HepG2 (cell line): ENCODE measurements around the gene C19orf73. TPM values are rescaled to one million over a fixed set of nuclear protein-coding genes. Genes with fewer than 3 reads are reported as not detected.
A peak's percentile ranks its signal among the peaks of the same experiment; 100 is the strongest.

ENCODE experiments used
- ADNP ChIP-seq: sonication (generic); formaldehyde crosslinking; IDR thresholded peaks from 2 replicates; pipeline ENCODE4 v1.4.0; 2020; ENCODE audit warnings: missing genetic modification reagents
- ATAD3A ChIP-seq: sonication (generic); formaldehyde crosslinking; IDR thresholded peaks from 2 replicates; pipeline ENCODE4 v1.4.0; 2020; ENCODE audit warnings: missing genetic modification reagents
- CBX2 ChIP-seq, 2 experiments: fragments of 200-600 bp in 1 of 2; sonication (generic); formaldehyde crosslinking in 1 of 2; IDR thresholded peaks; 2 replicates each; pipeline versions ENCODE4 v1.7.0 to v1.8.1; 2018 to 2022; ENCODE audit warnings: low read depth in 2 of 2, low read length in 1 of 2, mild to moderate bottlenecking in 1 of 2, missing genetic modification reagents in 1 of 2
- GMEB2 ChIP-seq: IDR thresholded peaks from 2 replicates; pipeline ENCODE4 v1.6.1; 2016; ENCODE audit warnings: missing biosample characterization, missing genetic modification reagents, low read depth
- GTF3A ChIP-seq: sonication (generic); formaldehyde crosslinking; conservative IDR thresholded peaks from 2 replicates; pipeline ENCODE4 v1.4.0; 2020; ENCODE audit warnings: mild to moderate bottlenecking, missing genetic modification reagents
- HMGXB3 ChIP-seq: sonication (generic); formaldehyde crosslinking; IDR thresholded peaks from 2 replicates; pipeline ENCODE4 v1.4.0; 2020; ENCODE audit warnings: missing genetic modification reagents, borderline replicate concordance
- HNRNPH1 ChIP-seq: fragments of 200-400 bp; formaldehyde crosslinking; optimal IDR thresholded peaks from 2 replicates; pipeline ENCODE3; 2017; ENCODE audit warnings: mild to moderate bottlenecking, low read depth, low read length
- KDM4B ChIP-seq: sonication (generic); formaldehyde crosslinking; IDR thresholded peaks from 2 replicates; pipeline ENCODE4 v1.4.0; 2020; ENCODE audit warnings: missing genetic modification reagents
- MIER3 ChIP-seq: IDR thresholded peaks from 2 replicates; pipeline ENCODE4 v1.6.1; 2016; ENCODE audit warnings: missing compliant biosample characterization, borderline replicate concordance
- SATB2 ChIP-seq: sonication (generic); formaldehyde crosslinking; IDR thresholded peaks from 2 replicates; pipeline ENCODE4 v1.5.0; 2020; ENCODE audit warnings: missing genetic modification reagents
- SNAI1 ChIP-seq: sonication (generic); formaldehyde crosslinking; IDR thresholded peaks from 2 replicates; pipeline ENCODE4 v1.5.0; 2020; ENCODE audit warnings: mild to moderate bottlenecking, missing genetic modification reagents, borderline replicate concordance
- USF2 ChIP-seq, 2 experiments: sonication (generic) in 1 of 2; formaldehyde crosslinking in 1 of 2; IDR thresholded peaks; 2 replicates each; pipeline versions ENCODE4 v1.5.1 to v1.6.1; 2011 to 2020; ENCODE audit warnings: borderline replicate concordance in 1 of 2, low read depth in 1 of 2, low read length in 1 of 2, mild to moderate bottlenecking in 1 of 2, missing genetic modification reagents in 1 of 2, moderate library complexity in 1 of 2
- WIZ ChIP-seq: sonication (generic); formaldehyde crosslinking; IDR thresholded peaks from 2 replicates; pipeline ENCODE4 v1.5.1; 2020; ENCODE audit warnings: mild to moderate bottlenecking, missing genetic modification reagents
- ZBTB26 ChIP-seq: IDR thresholded peaks from 2 replicates; pipeline ENCODE4 v1.6.1; 2016; ENCODE audit warnings: missing compliant biosample characterization, missing genetic modification reagents, borderline replicate concordance
- ZNF10 ChIP-seq: sonication (generic); formaldehyde crosslinking; IDR thresholded peaks from 2 replicates; pipeline ENCODE4 v1.4.0; 2020; ENCODE audit warnings: mild to moderate bottlenecking, low read depth, missing genetic modification reagents, borderline replicate concordance
- ZNF235 ChIP-seq: sonication (generic); formaldehyde crosslinking; IDR thresholded peaks from 2 replicates; pipeline ENCODE4 v1.8.1; 2023; ENCODE audit warnings: mild to moderate bottlenecking, missing genetic modification reagents, borderline replicate concordance
- ZNF543 ChIP-seq: sonication (generic); formaldehyde crosslinking; IDR thresholded peaks from 2 replicates; pipeline ENCODE4 v1.4.0; 2020; ENCODE audit warnings: mild to moderate bottlenecking, missing genetic modification reagents
- ZNF605 ChIP-seq: sonication (generic); formaldehyde crosslinking; IDR thresholded peaks from 2 replicates; pipeline ENCODE4 v1.8.0; 2022; ENCODE audit warnings: mild to moderate bottlenecking, missing genetic modification reagents
- ZNF788 ChIP-seq: sonication (generic); formaldehyde crosslinking; IDR thresholded peaks from 2 replicates; pipeline ENCODE4 v1.5.0; 2020; ENCODE audit warnings: mild to moderate bottlenecking, missing genetic modification reagents, borderline replicate concordance
- ZNF878 ChIP-seq: sonication (generic); formaldehyde crosslinking; IDR thresholded peaks from 2 replicates; pipeline ENCODE4 v1.8.1; 2023; ENCODE audit warnings: mild to moderate bottlenecking, missing genetic modification reagents, moderate library complexity
- polyA plus RNA-seq, 8 experiments: library from polyadenylated mRNA; depleted of rRNA in 3 of 8; stranded (reverse) in 7 of 8; unstranded in 1 of 8; fragments of >200 nt; fragmentation: Illumina TruSeq in 4 of 8; extraction: Trizol in 4 of 8; gene quantifications; 2 replicates each; pipeline versions ENCODE4 v1.2.1 to v1.2.3, GENCODE V29; 2011 to 2016; ENCODE audit warnings: low read depth in 4 of 8, missing spikeins in 1 of 8, mixed read lengths in 1 of 8; ENCODE audit not compliant: insufficient read depth in 1 of 8
- total RNA-seq, 5 experiments: library from RNA; depleted of rRNA; stranded (reverse); fragments of >200 nt; fragmentation: Illumina TruSeq; extraction: Trizol; gene quantifications; 2 replicates each; pipeline ENCODE4 v1.2.3, GENCODE V29; 2016; ENCODE audit warnings: low read depth in 1 of 5

The C19orf73 gene
- total and polyA plus RNA-seq, 2 of the 13 experiments (the other 11 are each of a cell fraction or from before 2014, with no cell fraction given), result 1.4 to 1.5 TPM

- TF ChIP-seq ATAD3A (CRISPR knock-in tag), result no peak
- TF ChIP-seq ZNF235 (CRISPR knock-in tag), result no peak
- TF ChIP-seq GTF3A (CRISPR knock-in tag), result no peak
- TF ChIP-seq HNRNPH1, result no peak
- no peak for TF ChIP-seq MIER3 (CRISPR knock-in tag)
- no peak for TF ChIP-seq USF2 (IDR thresholded peaks at IDR 0.05; ENCODE audit: low read depth, low read length)
- TF ChIP-seq USF2 (CRISPR knock-in tag; IDR thresholded peaks at IDR 0.05; ENCODE audit: borderline replicate concordance), result no peak
- no peak for TF ChIP-seq ZBTB26 (CRISPR knock-in tag)
- no peak for TF ChIP-seq KDM4B
- TF ChIP-seq WIZ, result no peak
- no peak for TF ChIP-seq ADNP (CRISPR knock-in tag)
- no peak for TF ChIP-seq SNAI1 (CRISPR knock-in tag)
- no peak for TF ChIP-seq ZNF878 (CRISPR knock-in tag)
- no peak for TF ChIP-seq ZNF543 (CRISPR knock-in tag)
- no peak for TF ChIP-seq SATB2
- TF ChIP-seq HMGXB3 (CRISPR knock-in tag), result no peak
- no peak for TF ChIP-seq CBX2 (IDR thresholded peaks at IDR 0.05; ENCODE audit: low read depth, low read length)
- TF ChIP-seq CBX2 (CRISPR knock-in tag; IDR thresholded peaks at IDR 0.05; ENCODE audit: low read depth), result no peak
- TF ChIP-seq ZNF605 (CRISPR knock-in tag), result peak; percentile 75
- TF ChIP-seq GMEB2, result no peak
- no peak for TF ChIP-seq ZNF788 (CRISPR knock-in tag)
- no peak for TF ChIP-seq ZNF10
Observed at GRCh38 chr19:49114630-49115363, 4.1 kb downstream of the C19orf73 start (continued).
